ENCODE results near the gene TENM3.

The TENM3 gene

GRCh38 chr4:182604953-182605352, 361.8 kb downstream of the TENM3 start:
- H3K4me3 ChIP-seq (ENCODE audit: low read length): no peak overlapping the region
- DNase-seq (ENCODE audit: low read depth, low spot score): no peak

- no peak for DNase-seq (ENCODE audit: low read depth, low spot score)
- H3K4me3 ChIP-seq (ENCODE audit: low read length): no peak overlapping the region
Measured at GRCh38 chr4:182608525-182608924, 365.3 kb downstream of the TENM3 start.

GRCh38 chr4:182616476-182616875, 373.3 kb downstream of the TENM3 start:
- DNase-seq (ENCODE audit: low read depth, low spot score): no peak
- no peak overlapping the region for H3K4me3 ChIP-seq (ENCODE audit: low read length)

GRCh38 chr4:182619660-182620059, 376.5 kb downstream of the TENM3 start:
- DNase-seq (ENCODE audit: low read depth, low spot score): no peak
- no peak overlapping the region for H3K4me3 ChIP-seq (ENCODE audit: low read length)

GRCh38 chr4:182620111-182620980, 377.1 kb downstream of the TENM3 start:
- no peak overlapping the region for H3K4me3 ChIP-seq (ENCODE audit: low read length)
- no peak for DNase-seq (ENCODE audit: low read depth, low spot score)

- no peak for DNase-seq (ENCODE audit: low read depth, low spot score)
- H3K4me3 ChIP-seq (ENCODE audit: low read length): no peak overlapping the region
Measured at GRCh38 chr4:182624281-182624680, 381.1 kb downstream of the TENM3 start.

GRCh38 chr4:182625193-182625592, 382.0 kb downstream of the TENM3 start:
- DNase-seq (ENCODE audit: low read depth, low spot score): no peak

GRCh38 chr4:182627996-182628395, 384.8 kb downstream of the TENM3 start:
- no peak for DNase-seq (ENCODE audit: low read depth, low spot score)
- H3K4me3 ChIP-seq (ENCODE audit: low read length): no peak overlapping the region

More at GRCh38 chr4:182625193-182625592, 382.0 kb downstream of the TENM3 start:
- no peak overlapping the region for H3K4me3 ChIP-seq (ENCODE audit: low read length)

GRCh38 chr4:182628544-182628943, 385.3 kb downstream of the TENM3 start:
- no peak overlapping the region for H3K4me3 ChIP-seq (ENCODE audit: low read length)

GRCh38 chr4:182629096-182629495, 385.9 kb downstream of the TENM3 start:
- no peak for DNase-seq (ENCODE audit: low read depth, low spot score)
- H3K4me3 ChIP-seq (ENCODE audit: low read length): no peak overlapping the region

More at GRCh38 chr4:182628544-182628943, 385.3 kb downstream of the TENM3 start:
- no peak for DNase-seq (ENCODE audit: low read depth, low spot score)

- no peak for DNase-seq (ENCODE audit: low read depth, low spot score)
- H3K4me3 ChIP-seq (ENCODE audit: low read length): no peak overlapping the region
Measured at GRCh38 chr4:182640491-182640890, 397.3 kb downstream of the TENM3 start.

- no peak for DNase-seq (ENCODE audit: low read depth, low spot score)
- H3K4me3 ChIP-seq (ENCODE audit: low read length): no peak overlapping the region
Measured at GRCh38 chr4:182640932-182641331, 397.7 kb downstream of the TENM3 start.

GRCh38 chr4:182642831-182643230, 399.6 kb downstream of the TENM3 start:
- no peak overlapping the region for H3K4me3 ChIP-seq (ENCODE audit: low read length)
- peak; percentile 39 for DNase-seq (ENCODE audit: low read depth, low spot score)

GRCh38 chr4:182643801-182644682, 400.8 kb downstream of the TENM3 start:
- H3K4me3 ChIP-seq (ENCODE audit: low read length): no peak overlapping the region
- no peak for DNase-seq (ENCODE audit: low read depth, low spot score)

- no peak for DNase-seq (ENCODE audit: low read depth, low spot score)
- no peak overlapping the region for H3K4me3 ChIP-seq (ENCODE audit: low read length)
Measured at GRCh38 chr4:182644683-182645050, 401.5 kb downstream of the TENM3 start.

GRCh38 chr4:182645511-182645910, 402.3 kb downstream of the TENM3 start:
- H3K4me3 ChIP-seq (ENCODE audit: low read length): no peak overlapping the region
- DNase-seq (ENCODE audit: low read depth, low spot score): no peak

GRCh38 chr4:182647646-182648300, 404.6 kb downstream of the TENM3 start:
- DNase-seq (ENCODE audit: low read depth, low spot score): no peak
- no peak overlapping the region for H3K4me3 ChIP-seq (ENCODE audit: low read length)

GRCh38 chr4:182648766-182649165, 405.6 kb downstream of the TENM3 start:
- no peak for DNase-seq (ENCODE audit: low read depth, low spot score)
- no peak overlapping the region for H3K4me3 ChIP-seq (ENCODE audit: low read length)

- H3K4me3 ChIP-seq (ENCODE audit: low read length): no peak overlapping the region
- no peak for DNase-seq (ENCODE audit: low read depth, low spot score)
Measured at GRCh38 chr4:182649698-182650477, 406.7 kb downstream of the TENM3 start.
